GM21423 (cell line): Measurements from ENCODE around the gene LDOC1.
"Not testable (repeated sequence)": the region's sequence is repeated elsewhere in the genome, so short reads cannot be mapped to it uniquely, and the experiment has no call there.

Experiments
- ATAC-seq: cut with Tn5 transposase; IDR thresholded peaks from one replicate; pipeline ENCODE4 v1.9.1; 2021; ENCODE audit warnings: mild to moderate bottlenecking, moderate library complexity; ENCODE audit not compliant: unreplicated experiment

Gene LDOC1

DNA sequence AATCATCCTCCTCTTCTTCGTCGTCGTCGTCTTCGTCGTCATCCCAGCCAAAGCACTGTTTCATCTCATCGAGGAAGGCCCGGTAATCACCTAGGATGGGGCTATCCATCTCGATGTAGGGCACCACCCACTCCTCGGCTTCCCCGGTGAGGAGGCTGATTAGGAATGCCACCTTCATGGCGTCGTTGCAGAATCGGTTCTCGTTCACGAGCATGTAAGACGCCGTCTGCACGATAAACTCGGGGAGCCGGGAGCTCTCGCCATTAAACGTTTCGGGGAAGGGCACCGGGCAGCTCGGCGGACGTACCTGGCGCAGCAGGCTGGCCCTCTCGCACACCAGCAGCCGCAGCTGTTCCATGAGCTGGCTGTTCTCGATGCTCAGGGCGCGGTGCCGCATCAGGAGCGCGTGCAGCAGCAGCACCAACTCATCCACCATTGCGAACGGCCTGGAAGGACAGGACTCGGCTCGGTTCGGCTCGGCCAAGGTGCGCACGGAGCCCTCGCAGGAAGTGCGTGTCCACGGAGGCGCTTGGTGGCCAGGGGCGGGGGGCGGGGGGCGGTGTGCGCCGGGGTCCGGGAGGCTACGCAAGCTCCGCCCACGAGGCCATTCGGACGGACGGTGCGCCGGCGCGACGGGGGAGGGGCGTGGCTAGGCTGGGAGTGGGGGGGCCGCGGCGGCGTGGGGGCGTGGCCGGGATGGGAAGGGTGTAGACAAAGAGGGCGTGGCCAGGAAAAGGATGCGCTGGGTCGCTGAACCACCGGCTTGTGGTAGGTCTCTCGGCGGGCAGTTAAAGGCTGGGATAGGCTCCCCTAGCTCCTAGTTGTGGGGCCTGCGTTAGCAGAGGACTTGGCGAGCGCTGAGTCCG, at the start of gene LDOC1:
Gene LDOC1, minus strand, starts transcription at position 544 of the 866 bp plus-strand sequence. Its CDS starts 108 bp downstream, at position 436.
- ATAC-seq, result peak; percentile 75

GRCh38 chrX:141221611-141222010, 44.7 kb upstream of the LDOC1 start:
- ATAC-seq, result no peak

DNA sequence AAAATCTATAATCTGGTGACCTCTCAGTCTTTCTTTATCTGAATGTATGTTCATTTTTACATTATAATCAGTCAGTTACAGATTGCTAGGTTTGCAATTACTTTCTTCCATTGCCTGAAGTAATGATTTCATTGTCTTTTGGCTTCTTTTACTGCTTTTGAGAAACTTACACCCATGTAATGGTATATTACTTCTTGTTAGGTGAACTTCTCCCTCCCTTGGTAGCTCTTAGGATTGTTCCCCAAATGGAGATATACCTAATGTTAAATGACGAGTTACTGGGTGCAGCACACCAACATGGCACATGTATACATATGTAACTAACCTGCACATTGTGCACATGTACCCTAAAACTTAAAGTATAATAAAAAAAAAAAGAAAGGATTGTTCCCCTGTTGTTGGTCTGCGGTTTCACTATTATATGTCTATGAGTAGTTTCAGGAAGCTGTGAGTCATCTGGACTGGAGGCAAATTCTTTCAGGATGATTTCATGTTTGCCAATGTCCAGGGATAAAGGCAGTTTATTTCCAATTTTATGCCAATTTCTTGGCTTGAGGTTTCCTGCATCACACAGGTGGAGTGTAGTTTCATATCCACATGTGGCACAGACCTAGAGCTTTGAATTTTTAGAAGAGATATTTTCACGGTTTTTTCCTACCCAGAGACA, 43.5 kb upstream of the LDOC1 start:
- ATAC-seq, result no peak

DNA sequence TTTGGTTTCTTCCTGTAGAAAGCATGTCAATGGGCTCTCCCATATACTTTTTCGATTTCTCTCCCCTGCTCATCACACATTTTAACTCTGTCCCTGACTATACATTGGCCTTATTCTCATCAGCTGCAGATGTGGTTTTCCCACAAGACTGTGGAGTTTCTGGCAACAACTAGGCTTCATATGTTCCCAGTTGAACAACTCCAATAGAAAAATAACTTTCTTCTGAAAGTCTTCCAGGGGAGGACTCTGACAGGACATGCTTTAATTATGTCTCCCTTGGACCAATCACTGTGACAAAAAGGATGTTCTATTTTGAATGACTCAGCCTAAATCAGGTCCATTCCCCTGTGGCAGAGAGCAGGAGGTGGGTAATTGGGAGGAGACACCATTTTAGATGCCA, 37.3 kb upstream of the LDOC1 start:
- ATAC-seq, result no peak

DNA sequence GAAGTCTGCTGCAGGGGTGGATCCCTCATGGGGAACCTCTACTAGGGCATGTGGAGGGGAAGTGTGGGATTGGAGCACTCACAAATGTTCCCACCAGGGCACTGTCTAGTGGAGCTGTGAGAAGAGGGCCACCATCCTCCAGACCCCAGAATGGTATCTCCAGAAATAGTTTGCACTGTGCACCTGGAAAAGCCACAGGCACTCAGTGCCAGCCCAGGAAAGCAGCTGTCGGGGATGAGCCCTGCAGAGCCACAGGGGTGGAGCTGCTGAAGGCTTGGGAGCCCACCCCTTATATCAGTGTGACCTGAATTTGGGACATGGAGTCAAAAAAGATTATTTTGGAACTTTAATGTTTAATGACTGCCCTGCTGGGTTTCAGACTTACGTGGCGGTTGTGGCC, 25.0 kb upstream of the LDOC1 start:
- ATAC-seq, result no peak

DNA sequence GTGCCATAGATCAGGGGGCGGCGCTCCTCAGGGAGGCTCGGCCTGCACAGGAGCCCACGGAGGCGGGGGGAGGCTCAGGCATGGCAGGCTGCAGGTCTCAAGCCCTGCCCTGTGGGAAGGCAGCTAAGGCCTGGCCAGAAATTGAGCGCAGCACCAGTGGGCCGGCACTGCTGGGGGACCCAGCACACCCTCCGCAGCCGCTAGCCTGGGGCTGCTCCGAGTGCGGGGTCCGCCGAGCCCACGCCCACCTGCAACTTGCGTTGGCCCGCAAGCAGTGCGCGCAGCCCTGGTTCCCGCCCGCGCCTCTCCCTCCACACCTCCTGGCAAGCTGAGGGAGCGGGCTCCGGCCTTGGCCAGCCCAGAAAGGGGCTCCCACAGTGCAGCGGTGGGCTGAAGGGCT, 11.6 kb upstream of the LDOC1 start:
- not testable (repeated sequence) for ATAC-seq

DNA sequence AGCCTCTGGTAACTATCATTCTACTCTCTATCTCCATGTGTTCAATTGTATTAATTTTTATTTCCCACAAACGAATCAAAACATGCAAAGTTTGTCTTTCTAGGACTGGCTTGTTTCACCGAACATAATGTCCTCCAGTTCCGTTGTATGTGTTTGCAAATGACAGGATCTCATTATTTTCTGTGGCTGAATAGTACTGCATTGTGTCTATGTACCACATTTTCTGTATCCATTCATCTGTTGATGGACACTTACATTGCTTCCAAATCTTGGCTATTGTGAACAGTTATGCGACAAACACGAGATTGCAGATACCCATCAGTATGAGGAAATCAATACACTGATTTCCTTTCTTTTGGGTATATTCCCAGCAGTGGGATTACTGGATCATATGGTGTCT, 8.4 kb upstream of the LDOC1 start:
- ATAC-seq, result no peak

DNA sequence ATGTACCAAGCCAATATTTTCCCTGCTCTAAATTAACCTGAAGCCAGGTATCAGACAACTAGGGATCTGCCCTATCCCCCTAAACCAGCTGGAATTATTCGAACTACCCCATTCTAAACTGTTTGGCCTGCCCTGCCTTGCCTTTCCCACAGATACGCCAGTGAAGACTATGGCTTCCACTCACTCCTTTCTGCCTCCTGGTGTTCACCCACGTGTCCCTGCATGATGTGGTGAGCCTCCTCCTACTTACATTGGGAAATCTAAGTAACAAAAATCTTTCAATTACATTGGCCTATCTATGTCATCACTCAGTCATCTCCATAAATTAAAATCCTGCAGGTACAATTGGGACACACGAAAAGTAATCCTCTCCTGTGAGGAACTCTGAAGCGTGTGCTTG, 6.1 kb upstream of the LDOC1 start:
- ATAC-seq, result no peak

DNA sequence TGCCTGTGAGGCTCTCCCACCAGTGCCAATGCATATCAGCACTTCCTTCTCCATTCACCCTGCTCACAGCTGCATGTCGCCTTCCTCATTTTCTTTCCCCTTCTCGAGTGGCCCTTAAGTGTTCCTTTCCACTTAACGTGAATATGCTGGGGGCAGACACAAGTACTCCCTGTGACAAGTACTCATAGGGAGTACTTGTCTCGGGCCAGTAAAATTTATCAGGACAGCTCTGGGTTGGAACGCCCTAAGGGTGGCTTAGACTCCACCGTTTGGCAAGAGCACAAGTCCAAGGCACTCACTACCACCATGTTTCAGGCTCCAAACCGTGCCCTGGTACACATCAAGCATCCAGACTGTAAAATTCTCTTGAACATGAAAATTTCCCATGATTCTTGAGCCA, 3.9 kb upstream of the LDOC1 start:
- ATAC-seq, result no peak

GRCh38 chrX:141175786-141176185, 1.1 kb downstream of the LDOC1 start:
- ATAC-seq, result no peak

DNA sequence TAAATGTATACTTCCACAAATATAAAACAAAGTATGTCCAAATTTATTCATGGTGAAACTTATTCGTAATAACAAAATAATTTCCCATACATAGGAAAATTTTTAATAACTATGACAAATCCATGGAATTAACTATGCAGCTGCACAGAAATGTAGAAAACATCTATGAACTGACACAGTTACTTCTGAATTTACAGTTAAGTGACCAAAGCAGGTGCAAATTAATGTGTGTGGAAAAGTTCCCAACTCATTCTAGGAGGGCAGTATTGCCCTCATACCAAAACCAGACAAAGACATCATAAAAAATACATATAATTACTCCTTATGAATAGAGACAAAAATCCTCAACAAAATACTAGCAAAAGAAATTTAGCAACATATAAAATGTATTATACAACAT, 12.5 kb downstream of the LDOC1 start:
- no peak for ATAC-seq

DNA sequence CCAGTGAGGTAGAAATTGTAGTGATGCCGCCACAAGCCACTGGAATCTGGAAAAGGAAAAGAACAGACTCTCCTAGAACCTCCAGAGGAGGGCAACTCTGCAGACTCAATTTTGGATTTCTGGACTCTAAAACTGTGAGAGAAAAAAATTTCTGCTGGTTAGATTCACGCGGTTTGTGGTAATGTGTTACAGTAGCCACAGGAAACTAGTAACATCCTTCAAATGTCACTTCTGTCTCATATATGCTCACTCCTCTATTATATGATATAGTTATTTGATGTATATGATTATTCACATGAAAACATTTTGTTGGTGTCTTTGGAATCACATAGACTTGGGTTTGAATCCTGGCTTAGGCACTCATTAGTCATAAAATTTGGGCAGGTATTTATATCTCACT, 18.8 kb downstream of the LDOC1 start:
- no peak for ATAC-seq

DNA sequence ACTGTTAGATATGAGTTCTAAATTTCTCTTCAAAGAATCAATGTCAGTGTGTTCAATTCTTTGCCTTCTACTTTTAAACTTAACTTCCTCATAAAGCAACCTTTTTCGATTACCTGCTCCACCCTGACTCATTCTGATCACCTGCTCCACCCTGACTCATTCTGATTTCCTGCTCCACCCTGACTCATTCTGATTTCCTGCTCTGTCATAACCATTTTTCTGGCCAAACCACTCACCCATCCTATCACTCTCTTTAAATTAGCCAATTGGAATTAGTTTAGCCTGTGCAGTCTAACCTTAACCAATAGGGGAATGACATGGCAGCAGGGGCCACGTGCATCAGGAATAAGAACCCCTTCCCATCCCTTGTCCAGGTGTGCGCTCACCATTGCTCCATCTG, 21.7 kb downstream of the LDOC1 start:
- ATAC-seq, result not testable (repeated sequence)

DNA sequence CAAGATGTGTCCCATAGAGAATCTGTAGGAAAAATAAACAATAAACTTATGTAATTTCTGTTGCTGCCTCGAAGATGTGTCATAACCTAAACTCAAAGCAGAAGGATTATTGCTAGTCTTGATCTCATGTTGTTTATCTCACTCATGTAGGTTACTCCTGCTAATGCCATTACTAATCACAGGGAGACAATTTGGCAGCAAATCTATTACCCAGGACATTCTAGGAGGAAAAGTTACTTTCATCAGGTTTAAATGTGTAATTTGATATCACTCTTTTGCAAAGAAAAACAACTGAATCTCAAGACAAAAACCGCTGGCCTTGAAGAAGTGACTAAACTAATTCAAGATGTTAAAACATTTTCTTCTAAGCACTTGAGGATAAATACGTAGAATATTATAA, 34.0 kb downstream of the LDOC1 start:
- ATAC-seq, result no peak

DNA sequence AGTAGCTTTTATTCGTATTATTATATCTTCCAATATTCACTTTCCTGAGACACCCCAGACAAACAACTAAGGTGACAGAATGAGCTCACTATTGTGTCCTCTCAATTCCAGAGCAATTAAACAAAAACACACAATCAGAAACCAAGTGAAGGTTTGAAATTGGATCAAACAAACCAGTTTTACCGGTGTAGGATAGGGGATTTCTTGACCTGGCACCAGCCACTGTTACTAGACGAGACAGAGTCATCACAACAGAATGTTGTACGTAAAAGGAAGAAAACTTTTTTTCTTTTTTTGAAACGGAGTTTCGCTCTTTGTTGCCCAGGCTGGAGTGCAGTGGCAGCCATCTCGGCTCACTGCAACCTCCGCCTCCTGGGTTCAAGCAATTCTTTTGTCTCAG, 43.7 kb downstream of the LDOC1 start:
- ATAC-seq, result no peak

DNA sequence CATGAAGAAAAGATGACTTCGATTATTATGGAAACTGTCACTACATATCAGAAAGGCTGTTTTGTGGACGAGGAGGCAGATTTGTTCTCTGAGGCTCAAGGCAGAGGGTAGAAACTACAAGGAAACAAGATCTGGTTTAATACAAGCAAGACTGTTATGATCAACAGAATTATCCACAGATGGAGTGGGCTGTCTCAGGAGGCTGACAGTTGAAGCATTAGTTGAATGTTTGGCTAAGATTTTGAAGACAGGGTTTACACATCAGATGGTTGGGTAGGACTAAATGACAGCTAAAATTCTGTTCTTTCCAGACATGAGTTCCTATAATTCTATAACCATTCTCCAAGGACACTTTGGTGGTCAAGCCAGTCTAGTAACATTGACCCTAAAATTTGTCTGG, 49.8 kb downstream of the LDOC1 start:
- ATAC-seq, result no peak
